Panc1 (cell line): ENCODE measurements around the gene COL13A1. TPM values are rescaled to one million over a fixed set of nuclear protein-coding genes. Genes with fewer than 3 reads are reported as not detected.

Experiments
- ATAC-seq: fragments of 200-7000 bp; cut with Tn5 transposase; 2 replicates; pipeline ENCODE4 v1.9.1; 2020; ENCODE audit warnings: mild to moderate bottlenecking, moderate library complexity
- BruUV-seq: library from RNA; stranded (reverse); fragments of 400-500 nt; replicated peaks from 2 replicates; lab custom pipeline; 2021; lab: Mats Ljungman, UMichigan
- CTCF ChIA-PET: fragments of 300-600 bp; sonication (Branson Sonifier 250); formaldehyde crosslinking; loops from one replicate; lab custom pipeline; 2022; ENCODE audit warnings: antibody characterized with exemption; lab: Charles Lee
- POLR2A ChIA-PET: fragments of 300-600 bp; sonication (Branson Sonifier 250); formaldehyde crosslinking; loops from one replicate; lab custom pipeline; 2022; ENCODE audit warnings: antibody characterized with exemption; lab: Charles Lee
- DNase-seq: peaks from one replicate; pipeline ENCODE4 v3.0.0-alpha.2; 2010; ENCODE audit warnings: low read depth, low spot score
- H3K27ac ChIP-seq: 2 replicates; pipeline ENCODE4 v1.5.1; 2011; ENCODE audit warnings: mild to moderate bottlenecking, low read length, inconsistent platforms
- H3K27me3 ChIP-seq: fragments of 200-500 bp; sonication (Bioruptor generic); 2 replicates; pipeline ENCODE4 v1.6.0; 2014; ENCODE audit warnings: low read length, inconsistent platforms; ENCODE audit not compliant: control insufficient read depth, insufficient read depth
- H3K36me3 ChIP-seq: fragments of 200-500 bp; sonication (Bioruptor generic); 2 replicates; pipeline ENCODE4 v1.5.1; 2014; ENCODE audit warnings: inconsistent platforms, mild to moderate bottlenecking, low read length, moderate library complexity; ENCODE audit not compliant: control insufficient read depth, insufficient read depth
- H3K4me1 ChIP-seq: 2 replicates; pipeline ENCODE4 v1.5.1; 2011; ENCODE audit warnings: inconsistent platforms, mild to moderate bottlenecking, low read length, moderate library complexity; ENCODE audit not compliant: control insufficient read depth, insufficient read depth
- H3K4me3 ChIP-seq, 2 experiments: 2 replicates each; pipeline ENCODE4 v1.5.1; 2011 to 2012; ENCODE audit warnings: low read depth in 2 of 2, low read length in 2 of 2, mild to moderate bottlenecking in 2 of 2, inconsistent platforms in 1 of 2, moderate library complexity in 1 of 2
- H3K9me3 ChIP-seq: fragments of 200-500 bp; sonication (Bioruptor generic); 2 replicates; pipeline ENCODE4 v1.5.1; 2014; ENCODE audit warnings: low read depth, mild to moderate bottlenecking, inconsistent platforms, low read length, moderate library complexity; ENCODE audit not compliant: control insufficient read depth, insufficient read depth
- TCF7L2 ChIP-seq: IDR thresholded peaks from 2 replicates; pipeline ENCODE4 v1.6.1; 2011; ENCODE audit warnings: mild to moderate bottlenecking, low read depth, low read length, inconsistent platforms
- in situ Hi-C: cut with HindIII; loops from 2 replicates; pipeline ENCODE4 v1.10.0; 2016; ENCODE audit warnings: low sequenced_read_pairs, low pct_unique_long_range_greater_than_20kb
- intact Hi-C: fragments of 100-400 bp; cut with micrococcal nuclease; formaldehyde crosslinking; loops from one replicate; pipeline ENCODE4 v1.10.0; 2022; ENCODE audit not compliant: unreplicated experiment
- total RNA-seq: library from RNA; stranded (reverse); gene quantifications from one replicate; pipeline ENCODE4 v1.2.1, GENCODE V29; 2021; ENCODE audit not compliant: unreplicated experiment
- TF ChIP-seq, protein P1 (sequence below): fragments of 450-650 bp; IDR thresholded peaks from 2 replicates; pipeline ENCODE4 v1.5.1; 2017; ENCODE audit warnings: mild to moderate bottlenecking
- TF ChIP-seq, protein P2 (sequence below), 2 experiments: IDR thresholded peaks; 2 replicates each; pipeline ENCODE4 v1.6.1; 2011 to 2012; ENCODE audit warnings: low read depth in 2 of 2, control low read depth in 1 of 2, low read length in 1 of 2, mild to moderate bottlenecking in 1 of 2, moderate library complexity in 1 of 2; ENCODE audit not compliant: insufficient read depth in 1 of 2

Gene COL13A1
- total RNA-seq, 1 experiment from 2014 or later = 1.0 TPM

DNA sequence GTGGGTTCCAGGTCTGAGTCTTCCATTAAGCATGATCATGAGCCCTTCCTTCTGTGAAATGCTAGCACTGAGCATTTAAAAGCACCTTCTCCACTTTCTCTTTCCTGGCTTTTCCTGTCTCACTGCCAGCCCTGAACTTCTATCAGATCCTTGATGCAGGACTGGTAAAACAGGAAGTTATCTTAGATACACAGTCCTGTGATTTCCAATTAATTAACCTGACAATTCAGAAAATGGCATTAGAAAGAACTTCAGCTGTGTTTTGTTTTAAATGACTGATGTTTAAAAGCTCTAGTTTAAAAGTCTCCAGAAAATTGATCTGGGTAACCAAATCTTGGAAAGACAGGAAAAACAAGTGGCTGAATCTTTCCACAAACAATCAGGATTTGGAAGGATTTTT is 172.0 kb downstream of the COL13A1 start:
- peaks cover 66% of the 10 kb centered on the region for H3K27me3 ChIP-seq
- DNase-seq (no peak), ATAC-seq (no peak)
- H3K27ac ChIP-seq = no peak overlapping the region
- TF ChIP-seq, protein P1, sequence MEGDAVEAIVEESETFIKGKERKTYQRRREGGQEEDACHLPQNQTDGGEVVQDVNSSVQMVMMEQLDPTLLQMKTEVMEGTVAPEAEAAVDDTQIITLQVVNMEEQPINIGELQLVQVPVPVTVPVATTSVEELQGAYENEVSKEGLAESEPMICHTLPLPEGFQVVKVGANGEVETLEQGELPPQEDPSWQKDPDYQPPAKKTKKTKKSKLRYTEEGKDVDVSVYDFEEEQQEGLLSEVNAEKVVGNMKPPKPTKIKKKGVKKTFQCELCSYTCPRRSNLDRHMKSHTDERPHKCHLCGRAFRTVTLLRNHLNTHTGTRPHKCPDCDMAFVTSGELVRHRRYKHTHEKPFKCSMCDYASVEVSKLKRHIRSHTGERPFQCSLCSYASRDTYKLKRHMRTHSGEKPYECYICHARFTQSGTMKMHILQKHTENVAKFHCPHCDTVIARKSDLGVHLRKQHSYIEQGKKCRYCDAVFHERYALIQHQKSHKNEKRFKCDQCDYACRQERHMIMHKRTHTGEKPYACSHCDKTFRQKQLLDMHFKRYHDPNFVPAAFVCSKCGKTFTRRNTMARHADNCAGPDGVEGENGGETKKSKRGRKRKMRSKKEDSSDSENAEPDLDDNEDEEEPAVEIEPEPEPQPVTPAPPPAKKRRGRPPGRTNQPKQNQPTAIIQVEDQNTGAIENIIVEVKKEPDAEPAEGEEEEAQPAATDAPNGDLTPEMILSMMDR = no peak
- no peak for TF ChIP-seq TCF7L2
- TF ChIP-seq, protein P2, sequence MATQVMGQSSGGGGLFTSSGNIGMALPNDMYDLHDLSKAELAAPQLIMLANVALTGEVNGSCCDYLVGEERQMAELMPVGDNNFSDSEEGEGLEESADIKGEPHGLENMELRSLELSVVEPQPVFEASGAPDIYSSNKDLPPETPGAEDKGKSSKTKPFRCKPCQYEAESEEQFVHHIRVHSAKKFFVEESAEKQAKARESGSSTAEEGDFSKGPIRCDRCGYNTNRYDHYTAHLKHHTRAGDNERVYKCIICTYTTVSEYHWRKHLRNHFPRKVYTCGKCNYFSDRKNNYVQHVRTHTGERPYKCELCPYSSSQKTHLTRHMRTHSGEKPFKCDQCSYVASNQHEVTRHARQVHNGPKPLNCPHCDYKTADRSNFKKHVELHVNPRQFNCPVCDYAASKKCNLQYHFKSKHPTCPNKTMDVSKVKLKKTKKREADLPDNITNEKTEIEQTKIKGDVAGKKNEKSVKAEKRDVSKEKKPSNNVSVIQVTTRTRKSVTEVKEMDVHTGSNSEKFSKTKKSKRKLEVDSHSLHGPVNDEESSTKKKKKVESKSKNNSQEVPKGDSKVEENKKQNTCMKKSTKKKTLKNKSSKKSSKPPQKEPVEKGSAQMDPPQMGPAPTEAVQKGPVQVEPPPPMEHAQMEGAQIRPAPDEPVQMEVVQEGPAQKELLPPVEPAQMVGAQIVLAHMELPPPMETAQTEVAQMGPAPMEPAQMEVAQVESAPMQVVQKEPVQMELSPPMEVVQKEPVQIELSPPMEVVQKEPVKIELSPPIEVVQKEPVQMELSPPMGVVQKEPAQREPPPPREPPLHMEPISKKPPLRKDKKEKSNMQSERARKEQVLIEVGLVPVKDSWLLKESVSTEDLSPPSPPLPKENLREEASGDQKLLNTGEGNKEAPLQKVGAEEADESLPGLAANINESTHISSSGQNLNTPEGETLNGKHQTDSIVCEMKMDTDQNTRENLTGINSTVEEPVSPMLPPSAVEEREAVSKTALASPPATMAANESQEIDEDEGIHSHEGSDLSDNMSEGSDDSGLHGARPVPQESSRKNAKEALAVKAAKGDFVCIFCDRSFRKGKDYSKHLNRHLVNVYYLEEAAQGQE (IDR thresholded peaks at IDR 0.05; ENCODE audit: insufficient read depth in 1 of 2, low read depth in 2 of 2, low read length in 1 of 2) = no peak
- no peaks in the 10 kb centered on the region for H3K36me3 ChIP-seq
- no peaks in the 10 kb centered on the region for H3K4me1 ChIP-seq
- intact Hi-C loops = no loop called here
- ChIA-PET CTCF (interaction anchor here (0.6 kb wide), 1 partner anchor 39 kb away, joined by 4 read pairs; no protein-coding TSS in a partner anchor), POLR2A (no interaction called here)
- in situ Hi-C loops = no loop called here
- BruUV-seq = no TSS peak
- H3K4me3 ChIP-seq = no peak overlapping the region
- H3K9me3 ChIP-seq = no peaks in the 10 kb centered on the region

DNA sequence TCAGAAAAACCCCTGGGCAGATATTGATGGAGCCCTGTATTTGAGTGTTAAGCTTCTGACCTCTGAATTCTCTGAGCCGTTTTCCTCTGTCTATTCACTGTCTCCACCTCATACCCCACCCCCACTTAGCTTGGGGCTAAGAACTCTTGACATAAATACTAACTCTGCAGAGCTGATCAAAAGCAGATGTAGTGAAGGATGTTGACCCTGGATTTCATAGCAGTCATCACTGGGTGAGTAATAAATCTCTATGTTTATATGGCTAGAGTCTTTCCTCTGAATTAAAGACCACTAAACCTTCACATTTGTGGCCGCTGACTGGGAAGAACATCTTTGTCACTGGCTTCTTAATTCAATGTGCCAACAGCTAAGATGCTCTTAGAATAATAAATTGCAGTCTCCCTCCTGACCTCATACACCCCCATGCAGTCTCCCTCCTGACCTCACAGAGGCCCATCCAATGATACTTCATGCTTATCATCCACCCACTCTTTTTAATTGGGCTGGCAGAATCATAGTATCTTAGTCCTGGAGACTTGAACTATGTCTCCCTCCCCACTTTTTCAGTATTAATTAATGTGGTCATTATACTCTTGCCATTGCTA is 172.9 kb downstream of the COL13A1 start:
- TF ChIP-seq, protein P1 = no peak

More for the DNA sequence above, 172.9 kb downstream of the COL13A1 start:
- CTCF ChIA-PET = no interaction called here
- Histone ChIP-seq H3K4me1 (no peaks in the 10 kb centered on the region), H3K27me3 (peaks cover 60% of the 10 kb centered on the region), H3K36me3 (no peaks in the 10 kb centered on the region), H3K4me3 (no peak overlapping the region), H3K9me3 (no peaks in the 10 kb centered on the region), H3K27ac (no peak overlapping the region)
- in situ Hi-C loops = no loop called here
- no TSS peak for BruUV-seq
- DNase-seq = no peak
- POLR2A ChIA-PET = no interaction called here
- intact Hi-C loops = no loop called here
- no peak for ATAC-seq
